ENCODE data around the gene MPEG1. TPM values are rescaled to one million over a fixed set of nuclear protein-coding genes. Genes with fewer than 3 reads are reported as not detected.

Gene MPEG1
- not detected for polyA plus RNA-seq (2013, experiment 1 of 2)
- not detected for polyA plus RNA-seq (2013, experiment 2 of 2)

DNA sequence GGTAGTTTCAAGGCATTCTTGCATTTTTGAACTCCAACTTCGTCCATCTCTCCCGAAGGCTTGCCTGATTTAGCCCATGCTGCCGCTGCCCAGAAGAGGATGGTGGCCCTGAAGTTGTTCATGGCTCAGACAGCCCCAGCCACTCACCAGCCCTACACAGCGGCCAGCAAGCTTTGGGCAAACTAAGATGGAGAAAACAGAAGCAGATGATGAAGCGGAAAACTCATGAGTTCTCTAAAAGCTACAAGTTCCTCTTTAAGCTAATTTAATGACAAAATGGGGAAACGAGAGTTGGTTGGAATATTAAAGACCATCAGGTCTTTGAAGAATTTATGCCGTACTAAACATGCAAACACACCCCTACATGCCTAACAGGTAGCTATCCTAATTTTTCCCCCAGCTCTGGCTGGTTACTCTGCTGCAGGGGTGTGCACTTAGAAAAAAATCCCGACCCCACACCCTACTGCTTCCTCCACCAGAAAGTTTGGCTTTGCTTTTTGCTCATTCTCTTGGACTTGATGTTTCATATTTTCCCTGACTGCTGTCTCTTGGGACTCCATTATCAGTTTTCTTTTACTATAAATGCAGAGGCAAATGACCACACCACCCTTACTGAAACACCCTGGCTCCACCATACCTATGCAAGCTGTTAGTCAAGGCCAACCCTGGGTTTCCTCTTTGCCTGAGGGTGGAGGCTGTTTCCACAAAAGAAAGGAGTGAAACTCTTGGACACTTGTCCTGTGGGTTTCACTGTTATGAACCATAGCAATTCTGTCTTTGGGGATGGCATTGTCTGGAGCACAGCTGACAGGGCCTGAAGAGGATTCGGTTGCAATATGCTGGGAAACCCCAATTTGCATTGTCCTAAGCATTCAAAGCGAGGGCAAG lies at the start of gene MPEG1:
TSS of gene MPEG1 (minus strand) at position 184 of the 888 bp plus-strand sequence. CDS start at position 122, 62 bp downstream.
- H4K8ac ChIP-seq (ENCODE audit: low read depth, low read length): no peak within 1 kb of the TSS
- no peak within 1 kb of the TSS for H2BK5ac ChIP-seq (ENCODE audit: low read length)
- H3K4me3 ChIP-seq (ENCODE audit: low read length in 2 of 2): no peak within 1 kb of the TSS
- no peak within 1 kb of the TSS for H2BK120ac ChIP-seq (ENCODE audit: low read depth, low read length)
- no peaks in the 10 kb centered on the region for H3K79me1 ChIP-seq (ENCODE audit: low read depth, low read length)
- no peaks in the 10 kb centered on the region for H3K9me3 ChIP-seq (replicated peaks in 1 of 2; ENCODE audit: control insufficient read depth in 2 of 2, insufficient read depth in 1 of 2, low read depth in 1 of 2, low read length in 2 of 2)
- H3K27me3 ChIP-seq (ENCODE audit: control insufficient read depth in 3 of 3, insufficient read depth in 3 of 3, low read depth in 1 of 3, low read length in 3 of 3): no peaks in the 10 kb centered on the region
- H3K36me3 ChIP-seq (replicated peaks in 1 of 2; ENCODE audit: control insufficient read depth in 2 of 2, insufficient read depth in 2 of 2, low read length in 2 of 2): peaks cover 9 to 17% of the 10 kb centered on the region in 2 donors
- H2AK5ac ChIP-seq (ENCODE audit: low read depth, low read length): no peak within 1 kb of the TSS
- H3K9ac ChIP-seq (ENCODE audit: low read depth, low read length, poor library complexity): no peak within 1 kb of the TSS
- H3K4me2 ChIP-seq (ENCODE audit: insufficient read depth, low read length, poor library complexity, severe bottlenecking): no peak within 1 kb of the TSS
- H3K27ac ChIP-seq (replicated peaks; ENCODE audit: low read length): no peak within 1 kb of the TSS
- DNase-seq (ENCODE audit: low spot score): no peak
- H3K14ac ChIP-seq (ENCODE audit: low read length): no peak within 1 kb of the TSS
- no CpG with 5 or more reads among the region's 10 CpGs for WGBS, 2 donors (ENCODE audit: extremely low coverage in 2 of 2, insufficient read length in 2 of 2, insufficient replicate concordance in 1 of 2)
- no peak within 1 kb of the TSS for H2AFZ ChIP-seq (ENCODE audit: low read length)
- no peak within 1 kb of the TSS for H2BK15ac ChIP-seq (ENCODE audit: low read length)
- no peaks in the 10 kb centered on the region for H3K4me1 ChIP-seq (ENCODE audit: control insufficient read depth in 2 of 2, insufficient read depth in 1 of 2, low read depth in 1 of 2, low read length in 2 of 2)
- H3K4ac ChIP-seq (ENCODE audit: low read length): no peak within 1 kb of the TSS
- H3K18ac ChIP-seq (ENCODE audit: low read length): no peak within 1 kb of the TSS
- H3K23ac ChIP-seq (ENCODE audit: low read depth, low read length, poor library complexity): no peak within 1 kb of the TSS
- no peak within 1 kb of the TSS for H2BK12ac ChIP-seq (ENCODE audit: low read length)
- no peak within 1 kb of the TSS for H4K91ac ChIP-seq (ENCODE audit: low read depth, low read length, poor library complexity)

DNA sequence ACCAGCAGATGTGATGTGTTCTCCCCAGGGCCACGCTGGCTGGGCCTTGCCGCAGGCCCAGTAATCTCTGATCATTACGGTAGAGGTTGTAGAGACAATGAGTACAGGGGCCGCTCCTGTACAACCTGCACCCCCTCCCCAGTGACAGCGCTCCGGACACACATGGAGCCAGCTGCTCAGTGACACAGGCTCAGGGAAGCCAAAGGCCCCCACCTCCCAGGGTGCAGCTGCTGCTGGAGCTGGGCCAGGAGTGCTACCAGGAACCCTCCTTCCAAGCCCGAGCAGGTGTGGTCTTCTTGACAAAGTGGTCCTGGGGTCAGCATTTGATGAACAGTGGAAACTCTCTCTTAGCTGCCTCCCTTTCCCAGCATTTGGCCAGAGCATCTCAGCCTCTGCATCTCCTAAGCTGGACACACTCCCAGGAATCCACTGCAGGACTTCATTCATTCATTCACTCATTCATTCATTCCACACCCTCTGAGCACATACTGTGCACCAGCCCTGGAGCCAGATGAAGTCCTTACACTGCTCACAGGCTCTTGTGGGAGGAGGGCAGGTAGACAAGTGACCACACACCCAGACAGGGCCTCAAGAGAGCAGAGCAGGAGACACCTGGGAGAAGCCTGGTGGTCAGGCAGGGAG lies 49.6 kb upstream of the MPEG1 start:
- H4K8ac ChIP-seq (ENCODE audit: low read depth, low read length): no peak overlapping the region
- no peak overlapping the region for H3K14ac ChIP-seq (ENCODE audit: low read length)
- peak overlapping the region; percentile 42 for H2BK120ac ChIP-seq (ENCODE audit: low read depth, low read length)
- H3K23ac ChIP-seq (ENCODE audit: low read depth, low read length, poor library complexity): peak overlapping the region; percentile 23
- peak overlapping the region; percentile 41 for H2BK12ac ChIP-seq (ENCODE audit: low read length)
- H3K4me2 ChIP-seq (ENCODE audit: insufficient read depth, low read length, poor library complexity, severe bottlenecking): no peak overlapping the region
- H2BK15ac ChIP-seq (ENCODE audit: low read length): peak overlapping the region; percentile 93
- no peak overlapping the region for H2AFZ ChIP-seq (ENCODE audit: low read length)
- no peaks in the 10 kb centered on the region for H3K27me3 ChIP-seq (ENCODE audit: control insufficient read depth in 3 of 3, insufficient read depth in 3 of 3, low read depth in 1 of 3, low read length in 3 of 3)
- no peak for DNase-seq (ENCODE audit: low spot score)
- H3K79me1 ChIP-seq (ENCODE audit: low read depth, low read length): no peaks in the 10 kb centered on the region
- no peak overlapping the region for H3K9ac ChIP-seq (ENCODE audit: low read depth, low read length, poor library complexity)
- peak overlapping the region; percentile 88 for H2AK5ac ChIP-seq (ENCODE audit: low read depth, low read length)
- H3K18ac ChIP-seq (ENCODE audit: low read length): peak overlapping the region; percentile 58
- no peak overlapping the region for H4K91ac ChIP-seq (ENCODE audit: low read depth, low read length, poor library complexity)
- no CpG with 5 or more reads among the region's 7 CpGs for WGBS, 2 donors (ENCODE audit: extremely low coverage in 2 of 2, insufficient read length in 2 of 2, insufficient replicate concordance in 1 of 2)
- H2BK5ac ChIP-seq (ENCODE audit: low read length): peak overlapping the region; percentile 58
- no peak overlapping the region for H3K4ac ChIP-seq (ENCODE audit: low read length)
- no peak overlapping the region for H3K27ac ChIP-seq (replicated peaks; ENCODE audit: low read length)
- H3K4me3 ChIP-seq (ENCODE audit: low read length in 2 of 2): no peak overlapping the region
- H3K4me1 ChIP-seq (ENCODE audit: control insufficient read depth in 2 of 2, insufficient read depth in 1 of 2, low read depth in 1 of 2, low read length in 2 of 2): peaks cover 0 to 8% of the 10 kb centered on the region in 2 donors
- no peaks in the 10 kb centered on the region for H3K9me3 ChIP-seq (replicated peaks in 1 of 2; ENCODE audit: control insufficient read depth in 2 of 2, insufficient read depth in 1 of 2, low read depth in 1 of 2, low read length in 2 of 2)
- no peaks in the 10 kb centered on the region for H3K36me3 ChIP-seq (replicated peaks in 1 of 2; ENCODE audit: control insufficient read depth in 2 of 2, insufficient read depth in 2 of 2, low read length in 2 of 2)

GRCh38 chr11:59261150-59261549 lies 48.4 kb upstream of the MPEG1 start:
- DNase-seq (ENCODE audit: low spot score): no peak
- no peaks in the 10 kb centered on the region for H3K9me3 ChIP-seq (replicated peaks in 1 of 2; ENCODE audit: control insufficient read depth in 2 of 2, insufficient read depth in 1 of 2, low read depth in 1 of 2, low read length in 2 of 2)
- peaks cover 0 to 4% of the 10 kb centered on the region in 2 donors for H3K4me1 ChIP-seq (ENCODE audit: control insufficient read depth in 2 of 2, insufficient read depth in 1 of 2, low read depth in 1 of 2, low read length in 2 of 2)
- H4K8ac ChIP-seq (ENCODE audit: low read depth, low read length): no peak overlapping the region
- peak overlapping the region; percentile 15 for H3K18ac ChIP-seq (ENCODE audit: low read length)
- no peak overlapping the region for H2BK5ac ChIP-seq (ENCODE audit: low read length)
- H3K4me3 ChIP-seq (ENCODE audit: low read length in 2 of 2): no peak overlapping the region
- no peak overlapping the region for H2BK15ac ChIP-seq (ENCODE audit: low read length)
- H2AFZ ChIP-seq (ENCODE audit: low read length): no peak overlapping the region
- no peak overlapping the region for H4K91ac ChIP-seq (ENCODE audit: low read depth, low read length, poor library complexity)
- no peak overlapping the region for H2BK120ac ChIP-seq (ENCODE audit: low read depth, low read length)
- no peak overlapping the region for H2BK12ac ChIP-seq (ENCODE audit: low read length)
- H3K4me2 ChIP-seq (ENCODE audit: insufficient read depth, low read length, poor library complexity, severe bottlenecking): no peak overlapping the region
- H3K79me1 ChIP-seq (ENCODE audit: low read depth, low read length): no peaks in the 10 kb centered on the region
- no peaks in the 10 kb centered on the region for H3K36me3 ChIP-seq (replicated peaks in 1 of 2; ENCODE audit: control insufficient read depth in 2 of 2, insufficient read depth in 2 of 2, low read length in 2 of 2)
- no peak overlapping the region for H3K14ac ChIP-seq (ENCODE audit: low read length)
- peak overlapping the region; percentile 43 for H3K4ac ChIP-seq (ENCODE audit: low read length)
- no peak overlapping the region for H3K27ac ChIP-seq (replicated peaks; ENCODE audit: low read length)
- no peaks in the 10 kb centered on the region for H3K27me3 ChIP-seq (ENCODE audit: control insufficient read depth in 3 of 3, insufficient read depth in 3 of 3, low read depth in 1 of 3, low read length in 3 of 3)
- H3K23ac ChIP-seq (ENCODE audit: low read depth, low read length, poor library complexity): no peak overlapping the region
- no CpG with 5 or more reads among the region's 2 CpGs for WGBS, 2 donors (ENCODE audit: extremely low coverage in 2 of 2, insufficient read length in 2 of 2, insufficient replicate concordance in 1 of 2)
- peak overlapping the region; percentile 29 for H2AK5ac ChIP-seq (ENCODE audit: low read depth, low read length)
- no peak overlapping the region for H3K9ac ChIP-seq (ENCODE audit: low read depth, low read length, poor library complexity)

- no peaks in the 10 kb centered on the region for H3K9me3 ChIP-seq (replicated peaks in 1 of 2; ENCODE audit: control insufficient read depth in 2 of 2, insufficient read depth in 1 of 2, low read depth in 1 of 2, low read length in 2 of 2)
- WGBS, 2 donors (ENCODE audit: extremely low coverage in 2 of 2, insufficient read length in 2 of 2, insufficient replicate concordance in 1 of 2): no CpG with 5 or more reads among the region's 9 CpGs
- no peak overlapping the region for H3K4me3 ChIP-seq (ENCODE audit: low read length in 2 of 2)
- no peak overlapping the region for H2BK5ac ChIP-seq (ENCODE audit: low read length)
- no peak overlapping the region for H3K18ac ChIP-seq (ENCODE audit: low read length)
- H3K79me1 ChIP-seq (ENCODE audit: low read depth, low read length): no peaks in the 10 kb centered on the region
- H3K36me3 ChIP-seq (replicated peaks in 1 of 2; ENCODE audit: control insufficient read depth in 2 of 2, insufficient read depth in 2 of 2, low read length in 2 of 2): no peaks in the 10 kb centered on the region
- H2BK12ac ChIP-seq (ENCODE audit: low read length): no peak overlapping the region
- DNase-seq (ENCODE audit: low spot score): no peak
- no peak overlapping the region for H3K4me2 ChIP-seq (ENCODE audit: insufficient read depth, low read length, poor library complexity, severe bottlenecking)
- no peak overlapping the region for H2AFZ ChIP-seq (ENCODE audit: low read length)
- H2BK120ac ChIP-seq (ENCODE audit: low read depth, low read length): no peak overlapping the region
- H3K27me3 ChIP-seq (ENCODE audit: control insufficient read depth in 3 of 3, insufficient read depth in 3 of 3, low read depth in 1 of 3, low read length in 3 of 3): no peaks in the 10 kb centered on the region
- H3K23ac ChIP-seq (ENCODE audit: low read depth, low read length, poor library complexity): no peak overlapping the region
- H2AK5ac ChIP-seq (ENCODE audit: low read depth, low read length): no peak overlapping the region
- no peak overlapping the region for H2BK15ac ChIP-seq (ENCODE audit: low read length)
- H3K27ac ChIP-seq (replicated peaks; ENCODE audit: low read length): no peak overlapping the region
- H3K14ac ChIP-seq (ENCODE audit: low read length): no peak overlapping the region
- H3K4ac ChIP-seq (ENCODE audit: low read length): no peak overlapping the region
- H4K8ac ChIP-seq (ENCODE audit: low read depth, low read length): no peak overlapping the region
- peaks cover 0 to 4% of the 10 kb centered on the region in 2 donors for H3K4me1 ChIP-seq (ENCODE audit: control insufficient read depth in 2 of 2, insufficient read depth in 1 of 2, low read depth in 1 of 2, low read length in 2 of 2)
- H3K9ac ChIP-seq (ENCODE audit: low read depth, low read length, poor library complexity): no peak overlapping the region
- H4K91ac ChIP-seq (ENCODE audit: low read depth, low read length, poor library complexity): no peak overlapping the region
Measured at GRCh38 chr11:59259867-59260475, 47.2 kb upstream of the MPEG1 start.

All from neuronal stem cell (in vitro differentiated cells).